ENCODE measurements around the gene CDHR1. TPM values are rescaled to one million over a fixed set of nuclear protein-coding genes. Genes with fewer than 3 reads are reported as not detected.

Gene CDHR1
- total RNA-seq, 4 donors from 2014 or later, result 106 to 398 (median 143) TPM

DNA sequence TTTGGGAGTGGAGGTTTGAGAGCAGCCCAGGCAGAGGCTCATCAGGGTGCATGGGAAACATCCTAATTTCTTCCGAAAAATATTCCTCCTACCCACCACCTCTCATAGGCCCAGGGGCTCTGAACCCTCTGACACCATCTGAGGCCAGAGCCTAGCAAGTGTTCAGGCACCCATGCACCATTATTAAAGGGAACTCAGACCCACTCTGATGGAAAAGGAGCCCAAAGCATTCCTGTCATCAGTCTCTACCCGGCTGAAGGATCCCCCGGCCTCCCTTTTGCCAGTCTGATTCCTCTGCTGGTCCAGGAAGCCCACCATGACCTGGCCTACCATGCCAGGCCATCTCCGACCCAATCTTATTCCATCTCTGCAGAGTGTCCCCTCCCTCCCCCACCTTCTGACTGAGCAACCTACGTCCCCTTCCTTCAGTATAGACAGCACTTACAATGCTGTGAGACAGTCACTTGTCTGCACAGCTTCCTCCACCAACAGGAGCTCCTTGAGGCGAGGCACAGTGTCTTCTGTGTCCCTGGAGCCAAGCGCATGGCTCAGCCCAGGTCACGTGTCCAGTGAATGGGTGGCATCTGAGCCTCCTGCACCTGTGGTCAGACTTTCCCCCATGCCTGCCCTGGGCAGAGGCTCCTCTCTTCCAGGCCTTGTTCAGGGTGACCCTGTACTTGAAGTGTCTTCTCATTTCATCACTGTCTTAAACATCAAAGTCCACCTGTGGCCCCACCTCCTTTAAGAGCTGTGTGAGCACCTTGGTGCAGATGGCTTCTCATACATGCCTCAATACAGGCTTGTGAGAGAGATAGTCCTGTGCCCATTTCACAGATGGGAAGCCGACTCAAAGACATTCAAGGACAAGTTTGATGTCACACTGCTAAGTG, 21.6 kb upstream of the CDHR1 start:
- Histone ChIP-seq H3K4me1 (peaks cover 16% of the 10 kb centered on the region), H3K27ac (no peak overlapping the region), H3K4me3 (no peak overlapping the region), H3K36me3 (no peaks in the 10 kb centered on the region), H3K27me3 (no peaks in the 10 kb centered on the region), H3K9me3 (no peaks in the 10 kb centered on the region)
- 88% methylated on average over 9 of the region's 9 CpGs for WGBS
- DNase-seq (ENCODE audit: low spot score in 2 of 2), result peak in 1 of 2 donors; percentile 15
- TF ChIP-seq EP300 (IDR thresholded peaks at IDR 0.05) (no peak), POLR2A (IDR thresholded peaks at IDR 0.05) (no peak)
- TF ChIP-seq, protein P1, sequence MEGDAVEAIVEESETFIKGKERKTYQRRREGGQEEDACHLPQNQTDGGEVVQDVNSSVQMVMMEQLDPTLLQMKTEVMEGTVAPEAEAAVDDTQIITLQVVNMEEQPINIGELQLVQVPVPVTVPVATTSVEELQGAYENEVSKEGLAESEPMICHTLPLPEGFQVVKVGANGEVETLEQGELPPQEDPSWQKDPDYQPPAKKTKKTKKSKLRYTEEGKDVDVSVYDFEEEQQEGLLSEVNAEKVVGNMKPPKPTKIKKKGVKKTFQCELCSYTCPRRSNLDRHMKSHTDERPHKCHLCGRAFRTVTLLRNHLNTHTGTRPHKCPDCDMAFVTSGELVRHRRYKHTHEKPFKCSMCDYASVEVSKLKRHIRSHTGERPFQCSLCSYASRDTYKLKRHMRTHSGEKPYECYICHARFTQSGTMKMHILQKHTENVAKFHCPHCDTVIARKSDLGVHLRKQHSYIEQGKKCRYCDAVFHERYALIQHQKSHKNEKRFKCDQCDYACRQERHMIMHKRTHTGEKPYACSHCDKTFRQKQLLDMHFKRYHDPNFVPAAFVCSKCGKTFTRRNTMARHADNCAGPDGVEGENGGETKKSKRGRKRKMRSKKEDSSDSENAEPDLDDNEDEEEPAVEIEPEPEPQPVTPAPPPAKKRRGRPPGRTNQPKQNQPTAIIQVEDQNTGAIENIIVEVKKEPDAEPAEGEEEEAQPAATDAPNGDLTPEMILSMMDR (IDR thresholded peaks at IDR 0.05), result no peak

DNA sequence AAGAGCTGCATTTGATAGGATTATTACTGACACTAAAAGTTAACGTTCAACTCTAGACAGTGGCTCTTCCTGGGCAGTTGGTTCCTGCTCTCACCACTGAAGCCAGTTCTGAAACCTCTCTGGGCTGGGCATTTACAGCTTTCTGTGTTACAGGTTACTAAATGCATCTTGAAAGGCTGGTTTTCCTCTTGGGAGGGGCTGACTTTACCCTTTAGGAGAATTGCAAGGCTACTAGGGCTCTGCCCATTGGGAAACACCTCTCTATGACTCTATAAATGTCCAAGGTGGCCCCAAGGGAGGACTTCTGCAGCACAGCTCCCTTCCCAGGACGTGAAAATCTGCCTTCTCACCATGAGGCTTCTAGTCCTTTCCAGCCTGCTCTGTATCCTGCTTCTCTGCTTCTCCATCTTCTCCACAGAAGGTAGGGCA, 20.8 kb upstream of the CDHR1 start, which contains the start of gene GPR15LG:
TSS of gene GPR15LG (plus strand) at position 301 of the 429 bp plus-strand sequence. CDS start at position 352, 51 bp downstream.
- Histone ChIP-seq H3K4me1 (peaks cover 24% of the 10 kb centered on the region), H3K9me3 (no peaks in the 10 kb centered on the region), H3K27me3 (no peaks in the 10 kb centered on the region), H3K36me3 (no peaks in the 10 kb centered on the region), H3K27ac (no peak within 1 kb of the TSS), H3K4me3 (no peak within 1 kb of the TSS)
- TF ChIP-seq POLR2AphosphoS5 (IDR thresholded peaks at IDR 0.05) (no peak), POLR2A (IDR thresholded peaks at IDR 0.05) (no peak), EP300 (IDR thresholded peaks at IDR 0.05) (no peak)
- TF ChIP-seq, protein P1 (IDR thresholded peaks at IDR 0.05), result no peak
- peak in 1 of 2 donors; percentile 11 for DNase-seq (ENCODE audit: low spot score in 2 of 2)
- WGBS, result 49% methylated on average over 2 of the region's 2 CpGs

DNA sequence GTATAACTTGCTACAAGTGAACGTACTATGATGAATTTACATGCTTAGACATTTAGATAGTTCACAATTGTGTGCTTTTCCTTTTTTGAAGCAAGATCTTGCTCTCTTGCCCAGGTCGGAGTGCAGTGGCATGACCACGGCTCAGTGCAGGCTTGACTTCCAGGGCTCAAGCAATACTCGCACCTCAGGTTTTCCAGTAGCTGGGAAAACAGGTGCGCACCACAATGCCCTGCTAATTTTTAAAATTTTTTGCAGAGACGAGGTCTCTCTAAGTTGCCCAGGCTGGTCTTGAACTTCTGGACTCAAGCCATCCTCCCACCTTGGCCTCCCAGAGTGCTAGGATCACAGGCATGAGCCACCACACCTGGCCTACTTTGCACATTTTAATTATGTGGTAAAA, 18.9 kb upstream of the CDHR1 start:
- Histone ChIP-seq H3K4me1 (peaks cover 30% of the 10 kb centered on the region), H3K27ac (no peak overlapping the region), H3K9me3 (no peaks in the 10 kb centered on the region), H3K36me3 (no peaks in the 10 kb centered on the region), H3K4me3 (no peak overlapping the region), H3K27me3 (no peaks in the 10 kb centered on the region)
- no peak for TF ChIP-seq POLR2AphosphoS5 (IDR thresholded peaks at IDR 0.05)
- no peak for TF ChIP-seq EP300 (IDR thresholded peaks at IDR 0.05)
- no peak for TF ChIP-seq POLR2A (IDR thresholded peaks at IDR 0.05)
- TF ChIP-seq, protein P1 (IDR thresholded peaks at IDR 0.05), result no peak
- 86% methylated on average over 6 of the region's 6 CpGs for WGBS
- DNase-seq (ENCODE audit: low spot score in 2 of 2), result peak in 1 of 2 donors; percentile 55

DNA sequence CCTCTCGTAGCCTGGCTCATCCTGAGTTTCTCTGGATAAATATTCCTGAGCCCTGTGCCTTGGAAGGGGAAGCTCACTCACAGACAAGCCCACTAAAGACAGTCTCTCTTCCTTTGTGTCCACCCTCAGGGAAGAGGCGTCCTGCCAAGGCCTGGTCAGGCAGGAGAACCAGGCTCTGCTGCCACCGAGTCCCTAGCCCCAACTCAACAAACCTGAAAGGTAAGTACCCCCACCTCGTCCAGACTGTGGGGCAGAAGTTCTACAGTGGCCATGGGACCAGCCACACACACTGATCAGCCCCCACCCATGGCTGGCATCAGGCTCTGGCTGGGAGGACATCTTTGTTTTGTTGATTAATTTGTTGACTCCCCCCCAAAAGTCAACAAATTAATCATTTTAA, 18.0 kb upstream of the CDHR1 start:
- Histone ChIP-seq H3K27ac (no peak overlapping the region), H3K4me1 (peaks cover 30% of the 10 kb centered on the region), H3K36me3 (no peaks in the 10 kb centered on the region), H3K27me3 (no peaks in the 10 kb centered on the region), H3K4me3 (no peak overlapping the region), H3K9me3 (no peaks in the 10 kb centered on the region)
- no peak for TF ChIP-seq POLR2AphosphoS5 (IDR thresholded peaks at IDR 0.05)
- no peak for TF ChIP-seq POLR2A (IDR thresholded peaks at IDR 0.05)
- TF ChIP-seq, protein P1 (IDR thresholded peaks at IDR 0.05), result no peak
- no peak for TF ChIP-seq EP300 (IDR thresholded peaks at IDR 0.05)
- DNase-seq (ENCODE audit: low spot score in 2 of 2), result peak in 1 of 2 donors; percentile 44
- 55% methylated on average over 3 of the region's 4 CpGs for WGBS

DNA sequence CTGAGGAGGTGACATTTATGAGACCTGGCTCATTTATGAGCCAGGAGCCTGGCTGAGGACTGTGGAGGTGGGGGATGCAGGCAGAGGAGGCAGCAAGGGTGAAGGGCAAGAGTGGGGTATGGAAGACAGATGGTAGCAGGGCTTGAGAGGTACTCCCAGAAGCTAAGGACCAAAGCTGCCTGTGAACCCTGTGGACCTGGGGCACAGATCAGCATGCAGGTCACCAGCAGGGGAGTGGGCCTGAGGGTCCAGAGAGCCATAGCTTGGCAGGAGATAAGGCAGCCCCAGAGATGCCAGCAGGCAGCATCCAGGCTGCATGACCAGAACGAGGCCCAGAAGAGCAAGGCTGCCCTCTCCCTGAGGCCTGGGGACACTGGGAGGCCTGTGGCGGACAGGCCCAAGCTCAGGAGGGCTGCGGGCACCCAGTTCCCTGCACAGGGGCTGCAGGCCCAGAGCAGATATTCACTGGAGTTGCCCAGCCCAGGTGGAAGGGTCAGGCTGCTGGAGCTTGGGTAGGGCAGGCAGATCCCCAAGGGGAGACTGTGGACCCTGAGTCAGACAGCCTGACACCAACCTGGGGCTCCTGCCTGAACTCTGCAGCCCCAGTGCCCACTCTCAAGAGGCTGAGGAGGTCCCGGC, 17.4 kb upstream of the CDHR1 start:
- DNase-seq (ENCODE audit: low spot score in 2 of 2), result peak in 1 of 2 donors; percentile 65
- Histone ChIP-seq H3K27me3 (no peaks in the 10 kb centered on the region), H3K36me3 (no peaks in the 10 kb centered on the region), H3K4me3 (no peak overlapping the region), H3K4me1 (peaks cover 30% of the 10 kb centered on the region), H3K9me3 (no peaks in the 10 kb centered on the region), H3K27ac (peak overlapping the region; percentile 11)
- WGBS, result no CpG with 5 or more reads among the region's 4 CpGs
- no peak for TF ChIP-seq POLR2AphosphoS5 (IDR thresholded peaks at IDR 0.05)
- TF ChIP-seq, protein P1 (IDR thresholded peaks at IDR 0.05), result no peak
- TF ChIP-seq POLR2A (IDR thresholded peaks at IDR 0.05), result no peak
- TF ChIP-seq EP300 (IDR thresholded peaks at IDR 0.05), result no peak
